ENCODE results near the gene C1orf50.
A peak's percentile ranks its signal among the peaks of the same experiment; 100 is the strongest.

C1orf50 gene

DNA sequence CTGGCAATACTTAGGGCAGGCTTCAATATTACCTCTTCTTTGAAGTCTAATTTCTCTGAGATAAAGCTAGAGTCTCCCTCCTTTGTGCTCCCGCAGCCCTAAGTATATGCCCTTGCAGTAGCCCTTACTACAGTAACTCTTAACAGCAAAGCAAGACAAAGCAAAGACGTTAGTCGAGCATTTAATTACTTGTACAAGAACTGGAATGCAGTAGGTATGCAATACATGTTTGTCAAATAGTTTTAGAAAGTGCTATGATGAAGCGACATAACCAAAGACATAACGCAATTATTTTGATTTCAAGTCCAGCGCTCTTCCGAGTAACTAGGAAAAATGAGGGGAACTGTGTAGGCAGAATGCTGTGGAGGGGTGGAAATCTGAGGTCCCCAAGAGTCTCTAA lies 1.8 kb upstream of the C1orf50 start:
- DNase-seq, result peak; percentile 39

DNA sequence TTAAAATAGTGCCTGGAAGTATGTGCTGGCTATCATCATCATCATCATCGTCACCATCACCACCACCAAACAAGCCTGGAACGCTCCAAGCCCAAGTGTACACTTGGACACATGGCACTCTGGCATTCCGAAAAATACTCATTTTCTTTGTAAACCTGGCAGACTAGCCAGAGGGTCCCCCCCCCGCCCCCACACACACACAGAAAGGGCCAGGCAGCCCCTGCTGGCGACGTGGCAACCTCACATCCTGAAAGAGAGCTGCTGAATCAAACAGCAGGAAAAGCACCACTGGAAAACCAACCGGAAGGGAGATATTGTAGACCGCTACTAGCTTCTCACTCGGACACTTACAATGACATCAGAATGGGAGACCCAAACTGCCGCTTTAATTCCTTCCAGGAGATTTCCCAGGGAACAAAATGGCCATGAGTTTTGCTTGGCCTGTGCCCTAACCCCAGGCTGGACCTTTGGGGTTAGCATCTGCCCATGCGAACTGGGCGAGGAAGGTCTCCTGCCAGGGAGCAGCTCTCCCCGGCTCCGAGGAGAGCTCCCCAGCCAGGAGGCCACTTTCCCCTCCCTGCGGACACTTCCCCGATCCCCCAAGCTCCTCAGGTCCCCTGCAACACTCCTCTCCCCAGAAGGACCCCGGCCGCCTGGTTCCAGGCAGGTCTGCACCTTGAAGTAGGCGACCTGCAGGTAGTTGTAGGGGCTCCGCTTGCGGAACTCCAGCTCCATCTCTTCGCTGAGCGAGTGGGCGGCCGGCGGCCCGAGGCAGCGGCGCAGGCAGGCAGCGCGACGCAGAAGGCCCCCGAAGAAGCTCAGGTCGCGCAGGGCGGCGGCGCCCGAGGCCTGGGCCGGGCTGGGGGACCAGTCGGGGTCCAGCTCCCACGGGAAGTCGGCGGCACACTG lies 963 bp upstream of the C1orf50 start:
- DNase-seq, result peak; percentile 85

DNA sequence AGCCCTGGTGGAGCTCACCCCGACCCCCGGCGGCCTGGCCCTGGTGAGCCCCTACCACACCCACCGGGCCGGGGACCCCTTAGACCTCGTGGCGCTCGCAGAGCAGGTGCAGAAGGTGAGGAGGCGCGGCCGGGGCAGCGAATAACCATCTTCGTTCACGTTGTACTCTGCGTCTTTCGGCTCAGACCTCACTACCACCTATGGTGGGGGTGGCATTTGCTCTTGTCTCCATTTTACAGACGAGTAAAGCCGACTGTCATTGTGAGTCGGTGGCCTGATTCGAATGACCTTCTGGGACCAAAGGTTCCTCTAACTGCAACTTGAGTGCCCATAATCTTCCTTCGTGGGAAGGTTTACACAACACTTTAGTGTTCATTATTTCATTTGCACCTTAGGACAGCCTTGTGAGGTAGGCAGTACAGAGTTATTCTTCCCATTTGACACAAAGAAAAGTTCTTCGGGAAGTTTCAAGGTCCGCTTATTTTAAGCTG lies 506 bp downstream of the C1orf50 start:
- DNase-seq, result no peak

DNA sequence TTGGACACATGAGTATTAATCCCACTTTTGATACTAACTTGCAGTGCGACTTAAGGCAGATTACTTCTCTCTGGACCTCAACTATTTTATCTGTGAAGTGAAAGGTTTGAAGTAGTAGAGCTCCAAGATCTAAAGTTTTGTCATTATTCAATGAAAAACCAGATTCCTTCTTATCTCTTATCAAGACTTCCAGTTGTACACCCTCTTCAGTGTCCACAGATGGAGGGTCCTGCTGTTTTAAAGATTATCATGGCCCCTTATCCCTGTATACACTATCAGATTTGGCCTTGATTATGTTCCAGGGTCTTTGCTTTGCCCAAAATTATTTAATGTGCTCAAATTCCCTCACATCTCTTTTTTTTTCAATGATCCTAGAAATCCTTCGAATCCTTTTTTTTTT lies 1.1 kb downstream of the C1orf50 start:
- no peak for DNase-seq

DNA sequence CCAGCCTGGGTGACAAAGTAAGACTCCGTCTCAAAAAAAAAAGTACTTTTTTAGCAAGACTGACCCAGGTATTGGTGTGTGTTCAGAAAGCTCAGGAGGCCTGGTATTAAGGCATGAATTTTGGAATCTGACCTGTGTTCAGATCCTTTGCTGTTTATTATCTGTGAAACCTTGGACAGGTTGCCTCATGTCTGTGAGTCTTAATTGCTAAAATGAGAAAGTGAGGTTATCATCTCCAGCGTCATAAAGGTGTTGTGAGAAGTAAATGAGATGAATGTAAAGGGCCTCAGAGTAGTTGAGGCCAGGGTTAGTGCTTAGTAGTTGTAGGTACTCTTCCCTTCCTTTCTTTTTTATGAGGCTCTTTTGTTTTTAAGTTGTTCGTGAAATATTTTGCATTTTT lies 2.8 kb downstream of the C1orf50 start:
- no peak for DNase-seq

DNA sequence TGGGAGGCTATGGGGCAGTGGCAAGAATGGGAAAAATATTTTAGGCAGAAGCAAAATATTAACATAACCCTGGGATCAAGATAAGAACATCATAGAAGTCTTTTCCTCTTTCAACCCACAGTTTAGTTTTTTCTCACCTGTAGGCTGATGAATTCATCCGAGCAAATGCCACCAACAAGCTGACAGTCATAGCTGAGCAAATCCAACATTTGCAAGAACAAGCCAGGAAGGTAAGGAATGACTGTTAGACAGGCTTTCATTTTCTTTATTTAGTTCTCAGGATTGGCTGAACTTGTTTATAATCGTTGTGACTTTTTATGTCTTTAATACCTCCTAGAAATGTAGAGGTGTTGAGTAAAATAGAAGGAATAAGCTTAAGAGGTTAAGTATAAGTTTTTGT lies 6.4 kb downstream of the C1orf50 start:
- no peak for DNase-seq

DNA sequence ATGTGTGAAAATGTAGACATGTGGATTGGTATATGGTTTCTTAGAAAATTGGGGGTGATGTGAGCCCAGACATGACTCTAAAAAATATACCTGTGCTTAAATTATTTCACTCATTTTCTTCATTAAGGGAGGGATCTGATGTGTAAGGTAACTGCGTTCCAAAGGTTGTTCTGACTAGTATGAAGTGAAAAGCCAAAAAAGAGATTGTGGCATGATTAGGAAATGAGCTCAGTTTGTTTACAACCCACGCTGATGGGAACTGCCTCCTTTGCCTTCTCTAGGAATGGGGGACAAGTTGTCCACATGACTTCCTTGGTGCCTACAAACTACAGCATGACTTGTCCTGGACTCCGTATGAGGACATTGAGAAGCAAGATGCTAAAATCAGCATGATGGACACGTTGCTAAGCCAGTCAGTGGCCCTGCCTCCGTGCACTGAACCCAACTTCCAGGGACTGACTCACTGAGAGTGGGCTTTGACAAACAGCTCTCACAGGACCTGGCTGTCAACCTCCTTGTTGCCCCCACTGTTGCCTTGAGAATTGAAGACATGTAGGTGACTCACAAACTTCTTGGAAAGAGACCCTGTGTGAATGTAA lies 8.0 kb downstream of the C1orf50 start:
- DNase-seq, result no peak

DNA sequence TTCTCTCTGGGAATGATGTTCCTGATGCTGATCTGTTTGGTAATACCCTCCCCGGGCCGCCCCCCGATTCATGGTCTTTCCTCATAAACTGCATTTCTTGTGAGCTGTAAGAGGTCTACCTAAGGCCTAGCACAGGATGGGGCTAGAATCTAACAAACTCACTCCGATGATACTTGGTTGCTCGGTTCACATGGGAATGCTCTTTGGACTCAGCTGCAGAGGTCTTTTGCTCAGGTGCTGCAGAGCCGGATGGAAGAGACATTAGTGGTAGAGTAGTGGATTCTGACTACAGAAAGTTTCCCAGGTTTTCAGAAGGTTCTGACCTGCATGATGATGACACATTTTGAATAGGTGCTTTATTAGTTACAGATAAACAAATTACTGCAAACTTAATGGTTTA lies 9.5 kb downstream of the C1orf50 start:
- DNase-seq, result no peak

DNA sequence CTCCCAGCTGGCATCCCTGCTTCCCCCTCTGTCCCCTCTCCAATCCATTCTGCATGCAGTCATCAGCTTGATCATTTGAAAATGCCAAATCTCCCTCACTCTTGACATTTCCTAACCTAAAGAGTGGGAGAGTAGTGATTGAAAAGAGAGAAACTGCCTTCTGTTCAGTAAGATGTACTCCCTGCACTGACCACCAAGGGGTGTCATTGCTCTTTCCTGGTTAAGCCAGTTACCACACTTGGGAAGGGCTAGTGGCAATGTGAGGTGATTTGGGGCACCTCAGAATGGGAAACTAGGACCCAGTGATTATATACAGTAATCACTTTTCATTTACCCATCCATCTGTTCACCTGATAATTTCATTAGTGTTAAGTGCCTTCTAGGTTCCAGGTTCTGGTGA lies 10.8 kb downstream of the C1orf50 start:
- DNase-seq, result peak; percentile 27

DNA sequence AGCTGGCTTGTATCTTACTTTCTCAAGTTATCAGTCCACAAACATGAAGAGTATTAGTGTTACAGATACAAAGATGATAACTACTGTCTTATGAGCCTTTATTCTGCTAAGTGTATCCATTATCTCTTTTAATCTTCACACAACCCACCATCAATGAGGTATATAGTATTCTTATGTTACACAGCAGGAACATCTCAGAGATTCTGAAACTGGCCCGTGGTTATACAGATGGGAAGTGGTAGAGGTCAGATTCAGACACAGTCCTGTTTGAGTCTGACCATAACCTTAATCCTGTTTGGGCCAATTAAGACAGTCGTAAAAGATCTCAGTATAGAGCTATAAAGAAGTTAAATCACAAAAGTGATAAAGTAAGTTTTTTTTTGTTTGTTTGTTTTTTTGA lies 12.7 kb downstream of the C1orf50 start:
- no peak for DNase-seq

DNA sequence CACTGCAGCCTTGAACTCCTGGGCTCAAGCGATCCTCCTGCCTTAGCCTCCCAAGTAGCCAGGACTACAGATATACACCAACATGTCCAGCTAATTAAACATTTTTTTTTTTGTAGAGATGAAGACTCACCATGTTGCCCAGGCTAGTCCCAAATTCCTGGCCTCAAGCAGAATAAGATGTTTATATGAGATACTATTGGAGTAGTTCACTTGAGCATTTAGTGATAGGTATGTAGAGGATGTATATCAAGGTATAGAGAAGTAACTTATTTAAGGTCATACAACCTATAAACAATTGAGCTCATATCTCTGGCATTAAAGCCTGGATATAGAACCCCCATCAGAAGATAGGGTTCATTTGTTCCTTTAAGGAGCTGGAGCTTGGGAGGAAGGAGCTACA lies 13.1 kb downstream of the C1orf50 start:
- no peak for DNase-seq

DNA sequence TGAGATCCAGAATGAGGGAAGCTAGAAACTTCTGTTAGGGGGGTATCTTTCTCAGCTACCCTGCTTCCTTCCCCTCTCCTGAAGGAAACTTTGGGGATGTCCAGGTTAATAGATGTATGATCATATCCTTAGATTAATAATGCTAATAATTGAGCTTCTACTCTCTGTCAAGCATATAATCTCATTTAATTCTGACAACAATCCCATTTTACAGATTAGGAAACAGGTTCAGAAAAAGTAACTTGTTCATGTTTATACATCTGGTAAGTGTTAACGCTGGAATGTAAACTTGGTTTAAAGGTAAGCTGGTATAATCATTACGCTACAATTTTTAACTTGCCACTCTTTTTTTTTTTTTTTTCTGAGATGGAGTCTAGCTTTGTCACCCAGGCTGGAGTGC lies 16.0 kb downstream of the C1orf50 start:
- DNase-seq, result no peak

DNA sequence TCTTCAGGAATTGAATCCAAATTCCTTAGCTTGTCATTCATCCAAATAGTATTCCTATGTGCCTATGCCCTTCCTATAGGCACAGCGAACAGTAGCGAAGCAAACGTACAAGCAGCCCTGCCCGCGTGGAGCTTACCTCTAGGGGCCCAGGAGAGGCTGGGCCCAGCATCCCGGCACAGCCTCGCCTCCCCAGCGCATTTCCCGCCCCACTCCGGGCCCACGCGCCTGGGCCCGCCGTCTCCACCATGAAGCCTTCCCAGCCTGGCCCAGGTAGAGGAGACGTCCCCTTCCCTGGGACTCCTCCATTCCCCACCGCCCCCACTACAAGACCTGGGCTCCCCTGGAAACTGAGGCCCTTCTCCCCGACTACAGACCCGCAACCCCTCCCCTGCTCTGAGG lies 17.5 kb downstream of the C1orf50 start:
- no peak for DNase-seq

DNA sequence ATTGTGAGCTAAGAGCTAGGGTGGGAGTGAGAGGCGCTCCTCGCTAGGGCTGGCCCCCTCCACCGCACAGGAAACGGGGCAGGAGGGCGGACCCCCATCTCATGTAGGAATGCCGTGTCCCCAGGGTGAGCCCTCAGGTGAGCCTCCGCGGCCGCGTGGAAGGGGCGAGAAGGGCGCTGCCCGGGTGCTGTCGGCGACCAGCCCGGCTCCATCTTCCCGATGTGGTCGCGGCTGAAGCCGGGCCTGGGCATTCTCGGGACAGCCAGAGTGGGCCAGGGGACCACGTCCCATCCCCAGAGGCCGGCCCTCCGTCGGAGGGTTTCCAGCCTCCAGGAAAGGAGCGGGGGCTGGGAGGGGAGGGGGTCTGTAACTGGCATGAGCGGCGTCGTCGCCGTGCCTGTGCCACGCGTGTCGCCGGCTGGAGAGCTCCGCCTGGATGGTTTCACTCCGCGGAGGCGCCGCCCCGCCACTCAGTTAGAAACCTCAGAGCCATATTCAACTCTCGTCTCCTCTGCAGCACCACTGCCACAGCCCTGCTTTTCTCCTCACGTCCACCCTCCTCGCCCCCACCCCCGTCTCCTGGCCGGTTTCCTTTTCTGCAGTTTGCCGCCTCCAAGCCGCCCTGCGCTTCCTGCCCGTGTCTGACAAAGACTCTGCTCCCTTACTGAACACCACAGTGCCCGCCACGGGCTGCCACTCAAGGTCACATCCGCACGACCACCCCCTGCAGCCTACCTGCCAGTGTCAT lies 18.1 kb downstream of the C1orf50 start, which contains the start of gene TMEM269:
Gene TMEM269 (plus strand): TSS at position 46 of the 748 bp plus-strand sequence. CDS start 4,903 bp downstream, outside the sequence.
- no peak for DNase-seq

DNA sequence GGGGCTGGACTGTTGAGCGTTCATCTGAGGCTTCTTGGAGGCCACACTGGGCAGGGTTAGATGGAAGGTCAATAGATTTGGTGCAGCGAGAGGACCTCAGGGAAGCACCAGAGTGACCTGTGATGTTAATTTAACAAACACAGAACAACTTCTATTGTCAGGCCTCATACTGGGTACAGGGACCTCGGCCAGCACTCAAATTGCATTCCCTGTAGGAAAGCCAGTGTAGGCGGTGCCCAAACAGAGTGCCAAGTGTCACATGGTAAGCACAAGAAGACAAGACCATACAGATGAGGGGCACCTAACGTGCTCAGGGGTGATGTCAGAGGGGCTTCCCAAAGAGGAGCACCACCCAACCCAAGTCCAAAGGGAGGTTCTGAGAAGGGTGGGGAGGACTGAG lies 19.0 kb downstream of the C1orf50 start:
- no peak for DNase-seq

DNA sequence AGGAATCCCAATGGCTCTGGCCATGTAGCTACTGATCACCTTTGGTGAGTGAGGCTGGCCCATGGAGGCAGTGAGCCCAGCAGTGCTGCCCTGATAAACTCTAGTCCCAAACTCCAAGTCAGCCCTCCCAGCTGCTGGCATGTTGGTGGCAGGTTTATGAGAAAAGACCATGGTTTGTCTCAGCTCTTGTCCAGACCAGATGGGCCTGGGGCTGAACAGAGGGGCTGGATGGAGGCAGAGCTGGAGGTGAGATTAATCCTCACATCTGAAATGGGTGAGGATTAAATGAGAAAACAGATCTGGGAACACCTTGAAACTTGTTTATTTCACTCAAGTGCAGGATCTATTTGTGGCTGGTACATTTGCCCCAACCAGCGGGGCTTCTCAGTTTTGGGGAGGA lies 21.0 kb downstream of the C1orf50 start:
- DNase-seq, result no peak

DNA sequence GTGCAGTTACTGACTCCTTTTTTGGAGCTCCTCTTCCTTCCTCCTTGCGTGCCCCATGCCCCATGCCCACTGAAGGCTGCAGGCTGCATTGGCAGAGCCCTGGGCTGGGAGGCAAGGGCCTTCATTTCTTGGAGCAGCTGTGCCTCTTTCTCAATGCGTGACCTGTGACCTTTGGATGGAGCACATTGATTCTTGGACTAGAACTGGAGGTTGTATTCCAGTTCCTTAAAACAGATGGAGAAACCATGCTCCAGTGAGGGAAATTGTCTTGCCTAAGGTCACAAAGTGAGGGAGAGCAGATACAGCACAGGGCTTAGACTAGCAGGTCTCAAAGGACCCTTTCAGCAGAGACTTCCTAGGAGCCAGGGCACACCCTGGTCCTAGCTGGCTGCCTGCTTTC lies 26.8 kb downstream of the C1orf50 start:
- no peak for DNase-seq

DNA sequence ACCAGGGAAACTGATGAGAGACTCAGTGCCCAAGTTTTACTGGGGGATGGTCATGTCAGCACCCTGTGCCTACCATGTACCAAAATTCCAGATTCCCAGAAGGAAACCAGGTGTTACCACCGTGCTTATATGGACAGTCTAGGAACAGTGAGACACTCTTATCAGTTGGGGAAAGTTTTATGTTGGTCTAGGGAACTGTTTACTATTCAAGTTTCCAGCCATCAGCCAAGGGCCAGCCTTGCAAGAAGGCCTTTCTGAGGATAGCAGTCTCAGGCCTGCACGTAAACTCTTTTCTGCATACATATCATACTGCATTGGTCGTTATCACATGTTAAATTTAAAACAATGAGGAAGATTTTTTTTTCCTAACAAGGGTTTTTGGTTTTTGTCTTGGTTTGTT lies 30.4 kb downstream of the C1orf50 start:
- DNase-seq, result no peak

DNA sequence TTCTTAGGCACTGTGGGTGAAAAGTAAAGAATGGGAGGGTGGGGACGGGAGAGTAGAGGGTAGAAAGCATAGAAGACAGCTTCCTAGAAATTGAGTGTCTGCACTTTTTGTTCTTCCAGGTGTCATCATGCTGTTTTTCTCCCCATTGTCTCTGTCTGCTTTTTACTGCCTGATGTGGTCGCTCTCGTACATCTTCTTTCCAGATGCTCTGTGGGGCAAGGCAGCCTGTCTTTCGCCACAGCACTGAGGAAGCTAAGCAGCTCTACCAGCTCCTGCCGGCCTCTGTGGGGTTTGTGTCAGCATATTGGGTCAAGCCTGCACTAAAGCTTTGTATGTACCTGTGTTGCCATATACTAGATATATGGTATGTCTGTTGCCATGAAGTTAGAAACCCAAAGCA lies 30.9 kb downstream of the C1orf50 start:
- DNase-seq, result no peak

DNA sequence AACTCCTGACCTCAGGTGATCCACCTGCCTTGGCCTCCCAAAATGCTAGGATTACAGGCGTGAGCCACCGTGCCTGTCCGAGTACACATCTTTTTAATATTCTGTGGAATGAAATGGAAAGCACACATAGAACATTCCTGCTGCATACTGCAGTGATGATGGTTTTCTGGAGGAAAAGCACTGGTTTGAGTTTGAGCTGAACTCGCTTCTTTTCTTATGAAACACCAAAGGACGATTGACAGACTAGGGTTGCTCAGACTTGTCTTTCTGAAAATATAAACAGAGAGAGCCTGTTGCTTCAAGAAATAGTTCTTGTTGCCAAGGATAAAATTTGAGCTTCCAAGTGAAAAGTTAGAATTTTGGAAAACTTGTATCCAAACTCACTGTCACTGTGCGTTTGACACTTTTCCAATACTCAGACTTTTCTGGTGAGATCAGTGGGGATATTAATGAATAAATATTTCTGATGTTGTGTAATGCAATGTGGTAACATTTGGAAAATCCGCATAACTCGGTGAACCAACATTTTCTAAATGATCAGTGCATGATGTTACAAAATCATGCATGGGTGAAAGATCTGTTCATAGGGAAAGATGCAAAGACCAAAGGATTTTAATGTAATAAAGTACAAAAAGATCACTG lies 34.9 kb downstream of the C1orf50 start:
- DNase-seq, result peak; percentile 61

DNA sequence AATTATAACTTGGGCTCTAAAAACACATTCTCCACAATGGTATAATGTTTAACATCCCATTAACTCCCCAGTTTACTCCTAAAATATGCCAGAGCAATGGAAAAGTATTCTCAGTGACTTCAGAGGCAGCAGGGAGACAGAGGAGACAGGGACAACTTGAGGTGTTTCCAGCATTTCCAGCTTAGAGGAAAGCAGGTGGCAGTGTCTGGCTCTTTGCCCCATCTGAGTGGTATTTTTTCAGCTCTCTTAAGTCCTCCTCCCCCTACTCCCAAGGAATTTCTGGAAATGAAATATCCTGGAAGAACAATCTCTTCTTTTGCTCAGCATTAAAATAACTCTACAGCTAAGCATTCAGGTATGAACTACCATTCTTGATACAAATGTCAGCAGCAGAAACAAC lies 39.1 kb downstream of the C1orf50 start:
- no peak for DNase-seq

DNA sequence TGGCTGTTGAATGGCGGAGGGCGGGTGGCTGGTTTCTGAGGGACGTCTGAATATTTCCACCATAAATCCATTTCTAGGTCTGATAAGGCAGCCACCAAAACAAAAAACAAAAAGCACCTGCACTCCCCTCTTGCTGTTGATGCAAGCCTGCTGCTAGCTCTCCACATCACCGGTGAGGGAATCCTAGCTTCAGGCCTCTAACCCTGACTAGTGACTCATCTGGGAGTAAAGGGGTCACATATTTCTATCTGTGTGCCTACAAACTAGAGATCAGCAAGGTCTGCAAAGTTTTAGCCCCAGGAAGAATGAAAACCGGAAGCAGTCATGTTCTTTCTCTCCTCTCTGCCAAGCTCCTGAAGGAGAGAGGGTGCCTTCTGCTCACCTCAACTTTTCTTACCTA lies 39.5 kb downstream of the C1orf50 start:
- DNase-seq, result no peak

DNA sequence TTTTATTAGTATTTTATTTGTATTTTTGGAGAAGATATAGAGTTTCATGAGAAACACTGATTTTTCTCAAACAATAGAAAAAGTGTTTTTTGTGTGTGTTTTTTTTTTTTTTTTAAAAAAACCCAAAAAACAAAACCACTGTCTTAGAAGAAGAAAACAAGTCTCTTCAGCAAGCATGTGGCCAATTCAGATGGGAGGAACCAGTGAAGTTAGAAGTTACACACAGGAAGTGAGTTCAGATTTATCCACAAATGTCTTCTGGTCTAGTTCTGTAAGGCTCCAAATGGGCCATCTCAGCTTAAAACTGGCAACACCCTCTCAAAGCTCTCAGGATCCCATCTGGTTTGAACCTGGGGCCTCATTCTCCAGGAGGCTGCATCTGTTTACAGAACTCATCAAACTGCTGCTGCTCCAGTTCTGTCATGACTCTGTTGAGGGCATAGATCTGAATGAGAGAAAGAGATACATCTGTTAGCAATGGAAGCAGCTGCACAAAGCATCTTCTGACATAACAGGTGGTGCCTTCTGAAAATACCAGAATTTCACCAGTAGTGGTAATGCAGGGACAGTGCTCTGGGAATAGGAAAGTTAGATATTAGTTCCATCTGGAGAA lies 40.1 kb downstream of the C1orf50 start:
- DNase-seq, result no peak
